CD14-positive monocyte (primary cell): ENCODE data around the gene ADGRG1. TPM values are rescaled to one million over a fixed set of nuclear protein-coding genes. Genes with fewer than 3 reads are reported as not detected.

Source experiments
- DNase-seq, 3 donors: peaks; one replicate each; pipeline ENCODE4 v3.0.0-alpha.2; 2011 to 2022
- H2AFZ ChIP-seq: 2 replicates; pipeline ENCODE4 v1.6.0; 2012; ENCODE audit warnings: mild to moderate bottlenecking, low read depth, low read length, inconsistent platforms; ENCODE audit not compliant: insufficient read depth, poor library complexity, severe bottlenecking
- H3K27ac ChIP-seq, 2 donors: 1 replicate in 1 of 2; 2 replicates in 1 of 2; pipeline ENCODE4 v1.5.1; 2012 to 2013; ENCODE audit warnings: low read length in 2 of 2, control low read depth in 1 of 2, inconsistent platforms in 1 of 2, low read depth in 1 of 2, mild to moderate bottlenecking in 1 of 2
- H3K27me3 ChIP-seq, 2 donors: one replicate each; pipeline versions ENCODE4 v1.6.0 to v1.6.1; 2011 to 2013; ENCODE audit warnings: low read length in 2 of 2; ENCODE audit not compliant: control insufficient read depth in 2 of 2, insufficient read depth in 2 of 2
- H3K36me3 ChIP-seq, 2 donors: replicated peaks in 1 of 2; 1 replicate in 1 of 2; 2 replicates in 1 of 2; pipeline versions ENCODE4 v1.5.1 to v1.6.1; 2012 to 2013; ENCODE audit warnings: low read length in 2 of 2, control low read depth in 1 of 2, inconsistent platforms in 1 of 2, mild to moderate bottlenecking in 1 of 2; ENCODE audit not compliant: insufficient read depth in 2 of 2, control insufficient read depth in 1 of 2
- H3K4me1 ChIP-seq, 2 donors: 1 replicate in 1 of 2; 2 replicates in 1 of 2; pipeline versions ENCODE4 v1.5.1 to v1.6.1; 2012 to 2013; ENCODE audit warnings: low read length in 2 of 2, control low read depth in 1 of 2, inconsistent platforms in 1 of 2, mild to moderate bottlenecking in 1 of 2, moderate library complexity in 1 of 2; ENCODE audit not compliant: insufficient read depth in 2 of 2, control insufficient read depth in 1 of 2
- H3K4me2 ChIP-seq: replicated peaks from 2 replicates; pipeline ENCODE3; 2012; ENCODE audit warnings: low read length, moderate library complexity, mild to moderate bottlenecking; ENCODE audit not compliant: poor library complexity, severe bottlenecking; ENCODE audit errors: extremely low read depth
- H3K4me3 ChIP-seq, 3 experiments: fragments of 200-600 bp in 1 of 3; sonication (generic) in 1 of 3; replicated peaks in 1 of 3; 1 replicate in 2 of 3; 2 replicates in 1 of 3; pipeline ENCODE4 v1.5.1; 2011 to 2013; ENCODE audit warnings: low read length in 3 of 3, mild to moderate bottlenecking in 3 of 3, control low read depth in 2 of 3, low read depth in 2 of 3, inconsistent platforms in 1 of 3, moderate library complexity in 1 of 3
- H3K79me2 ChIP-seq: 2 replicates; pipeline ENCODE4 v1.6.0; 2012; ENCODE audit warnings: mild to moderate bottlenecking, control low read depth, inconsistent platforms, low read length, moderate library complexity; ENCODE audit not compliant: insufficient read depth
- H3K9ac ChIP-seq: 2 replicates; pipeline ENCODE4 v1.6.0; 2017; ENCODE audit warnings: low read length, mild to moderate bottlenecking; ENCODE audit not compliant: insufficient read depth, poor library complexity, severe bottlenecking
- H3K9me3 ChIP-seq, 2 donors: replicated peaks in 1 of 2; 1 replicate in 1 of 2; 2 replicates in 1 of 2; pipeline versions ENCODE4 v1.5.1 to v1.6.1; 2012 to 2013; ENCODE audit warnings: low read length in 2 of 2, control low read depth in 1 of 2; ENCODE audit not compliant: control insufficient read depth in 1 of 2, insufficient read depth in 1 of 2
- H4K20me1 ChIP-seq: 2 replicates; pipeline ENCODE4 v1.6.0; 2012; ENCODE audit warnings: mild to moderate bottlenecking, low read length, control low read depth, moderate library complexity; ENCODE audit not compliant: insufficient read depth
- H3K27ac Mint-ChIP-seq, 7 donors: one replicate each; pipeline ENCODE4 v1.8.0; 2020; ENCODE audit warnings: mild to moderate bottlenecking in 7 of 7, mixed read lengths in 7 of 7, moderate library complexity in 6 of 7, inconsistent platforms in 2 of 7
- H3K27me3 Mint-ChIP-seq, 3 donors: one replicate each; pipeline ENCODE4 v1.8.0; 2021 to 2022; ENCODE audit warnings: low read depth in 3 of 3, mild to moderate bottlenecking in 3 of 3, mixed read lengths in 3 of 3, moderate library complexity in 3 of 3, inconsistent platforms in 1 of 3
- H3K36me3 Mint-ChIP-seq, 2 donors: one replicate each; pipeline ENCODE4 v1.8.0; 2020; ENCODE audit warnings: mixed read lengths in 2 of 2, inconsistent platforms in 1 of 2, mild to moderate bottlenecking in 1 of 2
- H3K4me1 Mint-ChIP-seq: one replicate; pipeline ENCODE4 v1.8.0; 2020; ENCODE audit warnings: mild to moderate bottlenecking, mixed read lengths
- H3K4me3 Mint-ChIP-seq, 2 donors: one replicate each; pipeline ENCODE4 v1.8.0; 2020; ENCODE audit warnings: mild to moderate bottlenecking in 2 of 2, mixed read lengths in 2 of 2, moderate library complexity in 1 of 2
- H3K9me3 Mint-ChIP-seq, 7 donors: one replicate each; pipeline ENCODE4 v1.8.0; 2020 to 2022; ENCODE audit warnings: mixed read lengths in 7 of 7, mild to moderate bottlenecking in 6 of 7, moderate library complexity in 6 of 7, inconsistent platforms in 2 of 7
- WGBS: methylation state at CpG from one replicate; pipeline ENCODE4 v1.1.5; 2013; ENCODE audit warnings: missing lambda C conversion rate; ENCODE audit not compliant: insufficient coverage; 5-methylcytosine and 5-hydroxymethylcytosine counted together
- intact Hi-C, 2 donors: fragments of 100-400 bp; cut with micrococcal nuclease; formaldehyde crosslinking; loops; one replicate each; pipeline versions ENCODE4 v1.15.0 to v1.15.1; 2023
- polyA plus RNA-seq, 3 donors: library from polyadenylated mRNA; depleted of rRNA in 1 of 3; unstranded in 2 of 3; stranded (reverse) in 1 of 3; fragments of 300-500 nt in 2 of 3; fragments of >200 nt in 1 of 3; fragmentation: Illumina TruSeq in 2 of 3; gene quantifications; 1 replicate in 2 of 3; 2 replicates in 1 of 3; pipeline ENCODE4 v1.2.3, GENCODE V29; 2012 to 2021
- TF ChIP-seq, protein P1 (sequence below): fragments of 200-600 bp; IDR thresholded peaks from one replicate; pipeline ENCODE4 v1.8.0; 2022; ENCODE audit warnings: antibody characterized with exemption, mild to moderate bottlenecking

Gene ADGRG1
- polyA plus RNA-seq, 3 donors: 0.07 to 0.39 (median 0.08) TPM

DNA sequence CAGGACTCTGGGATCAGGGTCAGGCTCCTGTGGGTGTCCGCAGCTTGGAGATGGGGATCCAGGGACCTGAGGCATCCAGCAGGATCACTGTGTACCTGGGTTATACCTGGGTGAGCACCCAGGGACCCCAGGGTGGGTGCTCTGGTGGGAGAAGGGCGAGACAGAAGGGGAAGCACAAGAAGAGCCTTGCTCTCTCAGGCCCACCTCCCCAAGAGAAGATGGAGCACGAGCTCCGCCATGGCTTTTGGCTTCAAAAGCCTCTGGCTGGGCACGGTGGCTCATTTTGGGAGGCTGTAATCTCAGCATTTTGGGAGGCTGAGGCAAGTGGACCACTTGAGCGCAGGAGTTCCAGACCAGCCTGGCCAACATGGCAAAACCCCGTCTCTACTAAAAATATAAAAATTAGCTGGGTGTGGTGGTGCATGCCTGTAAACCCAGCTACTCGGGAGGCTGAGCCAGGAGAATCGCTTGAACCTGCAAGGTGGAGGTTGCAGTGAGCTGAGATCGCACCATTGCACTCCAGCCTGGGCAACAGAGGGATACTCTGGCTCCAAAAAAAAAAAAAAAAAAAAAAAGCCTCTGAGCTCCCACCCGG lies 75.1 kb downstream of the ADGRG1 start:
- Mint-ChIP-seq H3K9me3 (peaks cover 0 to 3% (median 0%) of the 10 kb centered on the region in 7 donors), H3K4me3 (no peak overlapping the region), H3K36me3 (no peaks in the 10 kb centered on the region), H3K27me3 (peaks cover 0 to 2% (median 0%) of the 10 kb centered on the region in 3 donors), H3K27ac (no peak overlapping the region), H3K4me1 (no peaks in the 10 kb centered on the region)
- TF ChIP-seq, protein P1, sequence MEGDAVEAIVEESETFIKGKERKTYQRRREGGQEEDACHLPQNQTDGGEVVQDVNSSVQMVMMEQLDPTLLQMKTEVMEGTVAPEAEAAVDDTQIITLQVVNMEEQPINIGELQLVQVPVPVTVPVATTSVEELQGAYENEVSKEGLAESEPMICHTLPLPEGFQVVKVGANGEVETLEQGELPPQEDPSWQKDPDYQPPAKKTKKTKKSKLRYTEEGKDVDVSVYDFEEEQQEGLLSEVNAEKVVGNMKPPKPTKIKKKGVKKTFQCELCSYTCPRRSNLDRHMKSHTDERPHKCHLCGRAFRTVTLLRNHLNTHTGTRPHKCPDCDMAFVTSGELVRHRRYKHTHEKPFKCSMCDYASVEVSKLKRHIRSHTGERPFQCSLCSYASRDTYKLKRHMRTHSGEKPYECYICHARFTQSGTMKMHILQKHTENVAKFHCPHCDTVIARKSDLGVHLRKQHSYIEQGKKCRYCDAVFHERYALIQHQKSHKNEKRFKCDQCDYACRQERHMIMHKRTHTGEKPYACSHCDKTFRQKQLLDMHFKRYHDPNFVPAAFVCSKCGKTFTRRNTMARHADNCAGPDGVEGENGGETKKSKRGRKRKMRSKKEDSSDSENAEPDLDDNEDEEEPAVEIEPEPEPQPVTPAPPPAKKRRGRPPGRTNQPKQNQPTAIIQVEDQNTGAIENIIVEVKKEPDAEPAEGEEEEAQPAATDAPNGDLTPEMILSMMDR: no peak
- no peaks in the 10 kb centered on the region for H3K79me2 ChIP-seq
- no peak overlapping the region for H3K27ac ChIP-seq
- no peak overlapping the region for H3K9ac ChIP-seq
- no peaks in the 10 kb centered on the region for H3K27me3 ChIP-seq
- H3K9me3 ChIP-seq: no peaks in the 10 kb centered on the region
- intact Hi-C loops: no loop called here
- H4K20me1 ChIP-seq: no peaks in the 10 kb centered on the region
- no peaks in the 10 kb centered on the region for H3K4me1 ChIP-seq
- H2AFZ ChIP-seq: no peak overlapping the region
- no peak overlapping the region for H3K4me3 ChIP-seq
- no peaks in the 10 kb centered on the region for H3K36me3 ChIP-seq
- WGBS: 96% methylated on average over 7 of the region's 11 CpGs
- no peak for DNase-seq
- no peak overlapping the region for H3K4me2 ChIP-seq

DNA sequence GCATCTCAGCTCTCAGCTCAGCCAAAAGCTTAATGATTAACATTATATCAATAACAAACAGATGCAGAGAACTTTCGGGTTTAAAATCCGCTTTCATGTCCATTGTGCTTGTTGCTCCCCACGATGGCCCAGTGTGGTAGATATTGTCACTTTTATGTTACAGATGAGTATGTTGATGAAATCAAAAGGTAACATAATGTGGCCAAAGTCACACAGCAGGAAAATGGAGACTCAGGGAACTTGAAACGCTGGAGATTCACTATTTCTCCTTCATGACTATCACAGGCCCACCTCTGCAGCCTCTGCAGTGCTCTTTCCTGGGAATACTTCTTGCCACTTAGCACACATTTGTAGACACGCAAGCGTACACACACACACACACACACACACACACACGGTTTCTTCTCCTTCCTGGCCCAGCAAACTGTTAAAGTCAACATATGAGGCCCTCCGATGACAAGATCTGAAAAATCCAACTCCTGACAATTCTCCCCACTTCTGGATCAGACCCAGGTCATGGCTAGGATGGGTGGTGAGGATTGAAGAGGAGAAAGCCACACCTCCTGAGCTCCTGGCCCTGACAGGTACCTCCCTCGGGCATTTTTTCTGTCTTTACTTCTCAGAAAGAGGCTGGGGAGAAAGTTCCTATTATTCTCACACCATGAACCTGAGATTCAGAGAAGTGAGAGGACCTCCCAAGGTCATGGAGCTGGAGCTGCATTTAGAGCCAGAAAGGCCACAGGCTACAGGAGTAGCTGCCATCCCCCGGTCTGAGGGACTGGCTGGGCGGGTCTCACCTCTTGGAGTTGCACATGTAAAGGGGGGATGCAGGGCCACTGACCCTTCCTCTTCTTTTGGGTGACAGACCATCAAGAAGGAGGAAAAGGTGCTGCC lies 75.8 kb downstream of the ADGRG1 start:
- TF ChIP-seq, protein P1: no peak
- Mint-ChIP-seq H3K4me1 (no peaks in the 10 kb centered on the region), H3K4me3 (no peak overlapping the region)

More for the DNA sequence above, 75.8 kb downstream of the ADGRG1 start:
- Mint-ChIP-seq H3K27me3 (peaks cover 0 to 2% (median 0%) of the 10 kb centered on the region in 3 donors), H3K36me3 (no peaks in the 10 kb centered on the region), H3K27ac (no peak overlapping the region), H3K9me3 (peaks cover 0 to 4% (median 0%) of the 10 kb centered on the region in 7 donors)
- intact Hi-C loops: no loop called here
- Histone ChIP-seq H4K20me1 (no peaks in the 10 kb centered on the region), H3K9ac (no peak overlapping the region), H3K4me3 (no peak overlapping the region), H3K79me2 (no peaks in the 10 kb centered on the region), H3K36me3 (no peaks in the 10 kb centered on the region), H3K27me3 (no peaks in the 10 kb centered on the region), H3K4me1 (no peaks in the 10 kb centered on the region), H2AFZ (no peak overlapping the region), H3K9me3 (no peaks in the 10 kb centered on the region), H3K27ac (no peak overlapping the region), H3K4me2 (no peak overlapping the region)
- DNase-seq: no peak
- 84% methylated on average over 4 of the region's 11 CpGs for WGBS
